ENCODE results near the gene PRKCB.

Gene PRKCB

GRCh38 chr16:23835390-23836077 lies at the start of gene PRKCB:
TSS of gene PRKCB (plus strand) at chr16:23835983.
- no peak for DNase-seq

DNA sequence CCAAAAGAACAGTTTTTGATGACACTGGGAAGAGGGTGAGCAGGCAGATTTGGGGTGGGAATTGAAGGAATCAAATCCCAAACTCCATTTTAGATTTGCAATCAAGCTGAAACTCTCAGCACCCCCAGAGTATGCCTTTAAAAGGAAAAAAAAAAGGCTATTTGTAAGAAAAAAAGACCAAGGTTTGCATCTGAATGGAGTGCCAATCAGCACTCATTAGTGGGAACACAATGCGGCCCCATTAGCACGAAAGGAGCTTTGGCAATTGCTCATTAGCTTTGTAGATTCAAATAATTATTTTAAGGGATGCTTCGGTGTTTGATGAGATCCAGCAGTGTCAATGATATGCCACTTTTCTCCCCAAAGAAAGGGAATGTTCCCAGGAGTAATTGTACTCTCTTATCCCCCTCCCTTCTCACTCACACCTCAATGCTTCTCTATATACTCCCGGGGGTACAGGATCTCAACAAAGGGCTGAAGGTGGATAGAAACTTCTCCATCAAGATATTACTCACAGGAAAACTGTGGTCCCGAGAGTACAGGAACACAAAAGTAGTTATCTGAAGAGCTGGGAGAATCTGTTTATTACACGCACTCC lies 48.7 kb upstream of the PRKCB start:
- DNase-seq = no peak

GRCh38 chr16:23788685-23789084 lies 47.1 kb upstream of the PRKCB start:
- DNase-seq = no peak

- DNase-seq = no peak
These were observed 40.4 kb upstream of the PRKCB start for GRCh38 chr16:23795378-23795777.

GRCh38 chr16:23796941-23797340 lies 38.8 kb upstream of the PRKCB start:
- DNase-seq = no peak

DNA sequence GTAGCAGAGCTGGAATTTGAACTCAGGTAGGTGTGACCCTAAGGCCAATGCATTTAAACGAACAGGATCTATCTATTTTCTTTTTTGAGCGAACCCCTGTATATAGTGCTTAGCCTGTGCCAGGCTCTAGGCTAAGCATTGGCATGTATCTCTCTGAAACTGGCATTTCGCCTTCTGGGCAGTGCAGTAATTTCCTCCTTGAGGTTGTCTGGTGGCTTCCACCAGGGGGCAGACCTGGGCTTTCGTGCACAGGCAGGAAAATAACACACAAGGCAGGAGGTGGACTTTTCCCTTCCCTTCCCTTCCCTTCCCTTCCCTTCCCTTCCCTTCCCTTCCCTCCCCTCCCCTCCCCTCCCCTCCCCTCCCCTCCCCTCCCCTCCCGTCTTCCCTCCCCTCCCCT lies 34.4 kb upstream of the PRKCB start:
- no peak for DNase-seq

GRCh38 chr16:23802776-23803175 lies 33.0 kb upstream of the PRKCB start:
- DNase-seq = no peak

DNA sequence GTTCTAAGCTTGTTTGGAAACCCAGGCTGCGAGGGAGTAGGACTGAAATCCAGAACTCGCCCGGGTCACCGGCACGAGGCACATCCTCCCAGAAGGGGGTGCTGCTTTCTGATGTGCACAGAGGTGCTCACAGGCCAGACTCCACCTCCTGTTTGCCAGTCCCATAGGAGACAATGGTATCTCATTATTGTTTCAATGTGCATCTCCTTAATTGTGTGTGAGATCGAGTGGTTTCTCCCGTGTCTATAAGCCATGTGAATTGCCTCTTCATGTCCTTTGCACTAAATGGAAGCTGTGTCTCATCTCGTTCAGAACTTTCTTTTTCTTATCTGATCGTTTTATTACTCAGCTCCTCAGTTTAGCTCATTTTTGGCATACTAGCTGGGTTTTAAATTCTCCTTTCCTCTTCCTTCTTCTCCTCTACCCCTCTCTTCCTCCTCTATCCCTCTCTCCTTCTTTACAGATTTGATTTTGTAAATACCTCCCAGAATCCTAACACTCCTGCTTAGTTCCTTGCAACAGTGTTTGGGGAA lies 32.1 kb upstream of the PRKCB start:
- DNase-seq = no peak

GRCh38 chr16:23807028-23807427 lies 28.8 kb upstream of the PRKCB start:
- no peak for DNase-seq

DNA sequence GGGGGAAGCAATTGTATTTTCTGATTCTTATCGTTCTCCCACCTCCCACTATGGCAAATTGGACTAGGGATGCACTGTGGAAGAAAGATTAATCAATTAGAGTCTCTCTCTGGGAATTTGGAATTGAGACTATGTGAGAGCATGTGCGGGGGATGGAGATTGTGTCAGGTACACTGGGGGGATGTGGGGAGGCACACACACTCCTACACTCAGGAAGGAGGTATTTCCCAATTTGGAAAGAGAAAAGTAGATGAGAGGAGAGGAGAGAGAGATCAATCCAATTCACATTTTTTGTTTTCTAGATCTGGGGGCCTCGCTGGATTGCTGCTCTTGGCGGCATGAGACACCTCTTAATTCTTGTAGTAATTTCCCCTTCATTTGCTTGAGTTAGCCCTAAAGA lies 14.3 kb upstream of the PRKCB start:
- DNase-seq = no peak

GRCh38 chr16:23821875-23822688 lies 13.7 kb upstream of the PRKCB start:
- DNase-seq = no peak

- DNase-seq = no peak
These were observed 12.1 kb upstream of the PRKCB start for GRCh38 chr16:23823475-23824384.

- DNase-seq = no peak
These were observed 10.9 kb upstream of the PRKCB start for GRCh38 chr16:23824909-23825308.

DNA sequence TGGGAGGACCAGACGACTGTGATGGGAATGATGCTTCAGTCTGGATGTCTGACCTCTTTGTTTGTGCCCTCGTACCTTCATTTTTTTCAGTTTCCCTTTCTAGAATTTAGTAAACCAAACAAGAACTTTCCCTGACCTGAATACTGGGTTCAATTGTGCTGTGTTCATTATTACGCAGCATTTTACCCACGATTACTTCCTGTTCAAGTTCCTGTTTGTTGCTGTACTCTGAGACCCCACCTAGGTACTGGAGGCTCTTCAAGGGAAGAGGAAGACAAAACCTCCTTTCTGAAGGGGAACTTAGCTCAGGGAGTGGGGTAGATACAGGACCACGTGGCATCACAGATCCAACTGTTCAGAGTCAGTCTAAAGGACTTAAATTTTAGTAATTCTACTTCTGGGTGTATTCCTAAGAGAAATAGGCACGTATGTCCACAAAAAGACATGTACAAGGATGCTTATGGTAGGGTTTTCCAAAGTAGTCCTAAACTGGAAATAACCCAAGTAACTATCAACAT lies 9.2 kb upstream of the PRKCB start:
- DNase-seq = no peak

GRCh38 chr16:23827057-23827456 lies 8.7 kb upstream of the PRKCB start:
- no peak for DNase-seq

DNA sequence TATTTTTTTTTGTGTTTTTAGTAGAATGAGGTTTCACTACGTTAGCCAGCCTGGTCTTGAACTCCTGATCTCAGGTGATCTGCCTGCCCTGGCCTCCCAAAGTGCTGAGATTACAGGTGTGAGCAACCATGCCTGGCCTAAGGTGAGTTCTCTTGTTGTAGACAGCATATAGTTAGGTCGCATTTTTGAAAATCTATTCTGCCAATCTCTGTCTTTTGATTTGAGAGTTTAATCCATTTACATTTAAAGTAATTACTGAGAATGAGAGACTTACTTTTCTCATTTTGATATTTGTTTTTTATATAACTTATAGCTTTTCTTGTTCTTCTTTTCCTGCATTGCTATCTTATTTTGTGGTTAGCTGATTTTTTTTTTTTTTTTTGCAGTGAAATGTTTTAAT lies 6.3 kb upstream of the PRKCB start:
- DNase-seq = no peak

- DNase-seq = no peak
These were observed 5.5 kb upstream of the PRKCB start for GRCh38 chr16:23830276-23830675.

DNA sequence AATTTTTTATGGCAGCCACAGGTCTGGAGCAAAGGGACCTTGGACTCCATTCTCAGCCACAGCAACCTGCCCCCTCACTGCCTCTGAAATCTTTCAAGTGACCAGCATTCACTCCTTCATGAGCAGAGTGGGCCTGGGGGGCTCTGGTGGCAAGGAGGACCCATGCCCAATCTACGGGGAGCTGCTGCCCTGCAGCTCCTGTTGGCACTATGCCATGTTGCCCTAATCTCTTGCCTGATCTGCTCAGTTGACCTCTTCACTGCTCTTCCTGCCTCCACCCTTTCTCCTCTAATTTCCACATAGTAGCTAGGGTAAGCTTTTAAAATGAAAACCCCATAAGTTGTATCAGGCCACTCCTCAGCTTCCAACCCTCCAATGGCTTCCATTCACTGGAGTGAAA lies 2.9 kb upstream of the PRKCB start:
- DNase-seq = no peak

DNA sequence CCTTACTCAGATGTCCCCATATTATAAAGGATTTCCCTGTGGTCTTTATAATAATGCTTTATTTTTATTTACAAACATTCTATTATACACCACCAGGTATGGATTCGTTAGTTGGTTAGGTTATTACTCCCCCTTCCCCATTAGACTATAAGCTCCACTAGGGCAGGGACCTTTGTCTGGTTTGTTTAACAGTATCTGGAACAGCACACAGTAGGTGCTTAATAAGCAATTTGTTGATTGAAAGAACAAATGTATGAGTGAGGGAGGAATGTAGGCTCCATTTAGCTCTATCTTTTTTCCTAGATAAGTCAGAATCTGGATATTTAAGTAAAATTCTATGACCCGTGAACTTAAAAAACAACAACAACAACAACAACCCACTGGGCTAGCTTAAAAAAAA lies 2.3 kb upstream of the PRKCB start:
- DNase-seq = no peak

- DNase-seq = no peak
These were observed 1.7 kb upstream of the PRKCB start for GRCh38 chr16:23833960-23834685.

- DNase-seq = no peak
These were observed 258 bp downstream of the PRKCB start for GRCh38 chr16:23836078-23836403.

All from NCI-H2081 treated with DMSO at 0.1 percent for 48 hours (cell line).